Endodermal cell (in vitro differentiated cells): ENCODE measurements around the gene DDR2. TPM values are rescaled to one million over a fixed set of nuclear protein-coding genes. Genes with fewer than 3 reads are reported as not detected.

Experiments used
- DNase-seq: peaks from one replicate; pipeline ENCODE4 v3.0.0-alpha.2; 2017
- H3K27ac ChIP-seq: 2 replicates; pipeline ENCODE4 v1.5.1; 2013; ENCODE audit warnings: mild to moderate bottlenecking, low read depth, low read length, moderate library complexity
- H3K27me3 ChIP-seq: 2 replicates; pipeline ENCODE4 v1.6.1; 2013; ENCODE audit warnings: mild to moderate bottlenecking, low read length, moderate library complexity; ENCODE audit not compliant: insufficient read depth, control insufficient read depth, poor library complexity, severe bottlenecking
- H3K36me3 ChIP-seq: 2 replicates; pipeline ENCODE4 v1.7.0; 2013; ENCODE audit warnings: mild to moderate bottlenecking, low read length, moderate library complexity; ENCODE audit not compliant: control insufficient read depth, insufficient read depth
- H3K4me1 ChIP-seq: one replicate; pipeline ENCODE4 v1.7.0; 2013; ENCODE audit warnings: low read length; ENCODE audit not compliant: control insufficient read depth, insufficient read depth
- H3K4me3 ChIP-seq: 2 replicates; pipeline ENCODE4 v1.5.1; 2013; ENCODE audit warnings: mild to moderate bottlenecking, low read length, moderate library complexity
- H3K9ac ChIP-seq: 2 replicates; pipeline ENCODE4 v1.6.1; 2013; ENCODE audit warnings: mild to moderate bottlenecking, low read length, moderate library complexity; ENCODE audit not compliant: poor library complexity, severe bottlenecking; ENCODE audit errors: extremely low read depth
- H3K9me3 ChIP-seq: 2 replicates; pipeline ENCODE4 v1.6.1; 2013; ENCODE audit warnings: mild to moderate bottlenecking, low read length, moderate library complexity; ENCODE audit not compliant: control insufficient read depth
- H3K27ac Mint-ChIP-seq: 2 replicates; pipeline ENCODE4 v1.8.0; 2020; ENCODE audit warnings: mixed read lengths
- H3K27me3 Mint-ChIP-seq: 2 replicates; pipeline ENCODE4 v1.8.0; 2021; ENCODE audit warnings: mild to moderate bottlenecking, mixed read lengths; ENCODE audit not compliant: insufficient read depth
- H3K36me3 Mint-ChIP-seq: 2 replicates; pipeline ENCODE4 v1.8.0; 2020; ENCODE audit warnings: low read depth, mixed read lengths
- H3K4me1 Mint-ChIP-seq: 2 replicates; pipeline ENCODE4 v1.8.0; 2020; ENCODE audit warnings: mixed read lengths
- H3K4me3 Mint-ChIP-seq: 2 replicates; pipeline ENCODE4 v1.8.0; 2020; ENCODE audit warnings: mild to moderate bottlenecking, moderate library complexity, mixed read lengths
- H3K9me3 Mint-ChIP-seq: 2 replicates; pipeline ENCODE4 v1.8.0; 2020; ENCODE audit warnings: mild to moderate bottlenecking, mixed read lengths
- CTCF ChIP-seq: fragments of 200-600 bp; sonication (generic); conservative IDR thresholded peaks from 2 replicates; pipeline ENCODE4 v1.5.0; 2021; ENCODE audit warnings: antibody characterized with exemption, mild to moderate bottlenecking
- WGBS, 2 experiments: methylation state at CpG; one replicate each; pipeline versions ENCODE4 v1.1.5 to v1.1.7; 2013; ENCODE audit warnings: missing lambda C conversion rate in 2 of 2, mixed read lengths in 1 of 2; ENCODE audit not compliant: insufficient coverage in 1 of 2, insufficient read length in 1 of 2; 5-methylcytosine and 5-hydroxymethylcytosine counted together
- total RNA-seq, 2 donors: library from RNA; stranded (reverse); fragmentation: NEBNext Ultra II Directional in 1 of 2; extraction: Animal tissue kit (Norgen Biotek cat#: 25700) in 1 of 2; gene quantifications; 2 replicates in 1 of 2; 3 replicates in 1 of 2; pipeline ENCODE4 v1.2.1, GENCODE V29; 2021

DDR2 gene
- total RNA-seq, 2 donors from 2014 or later = 0.26 to 0.55 TPM

- Histone ChIP-seq H3K4me1 (peaks cover 6% of the 10 kb centered on the region), H3K36me3 (no peaks in the 10 kb centered on the region), H3K27me3 (peaks cover 12% of the 10 kb centered on the region), H3K9me3 (no peaks in the 10 kb centered on the region), H3K27ac (no peak overlapping the region), H3K4me3 (no peak overlapping the region), H3K9ac (no peak overlapping the region)
- H3K27me3 Mint-ChIP-seq = peaks cover 24% of the 10 kb centered on the region
- TF ChIP-seq CTCF = no peak
- no peaks in the 10 kb centered on the region for H3K9me3 Mint-ChIP-seq
- WGBS, 2 experiments = 92 to 100% methylated on average over 1 of the region's 1 CpG
- H3K4me3 Mint-ChIP-seq = no peak overlapping the region
- peaks cover 15% of the 10 kb centered on the region for H3K4me1 Mint-ChIP-seq
- H3K27ac Mint-ChIP-seq = no peak overlapping the region
- no peak for DNase-seq
- H3K36me3 Mint-ChIP-seq = no peaks in the 10 kb centered on the region
These were observed 197.0 kb downstream of the DDR2 start for GRCh38 chr1:162829268-162829667.

- Histone ChIP-seq H3K9ac (no peak overlapping the region), H3K27me3 (peaks cover 12% of the 10 kb centered on the region), H3K9me3 (no peaks in the 10 kb centered on the region), H3K4me1 (peaks cover 4% of the 10 kb centered on the region), H3K36me3 (no peaks in the 10 kb centered on the region), H3K27ac (no peak overlapping the region), H3K4me3 (no peak overlapping the region)
- H3K27ac Mint-ChIP-seq = no peak overlapping the region
- WGBS, 2 experiments = 57 to 82% methylated on average over 1 to 3 of the region's 3 CpGs
- H3K4me1 Mint-ChIP-seq = peaks cover 15% of the 10 kb centered on the region
- peaks cover 26% of the 10 kb centered on the region for H3K27me3 Mint-ChIP-seq
- no peaks in the 10 kb centered on the region for H3K36me3 Mint-ChIP-seq
- H3K9me3 Mint-ChIP-seq = no peaks in the 10 kb centered on the region
- TF ChIP-seq CTCF = no peak
- no peak overlapping the region for H3K4me3 Mint-ChIP-seq
- no peak for DNase-seq
These were observed 200.2 kb downstream of the DDR2 start for GRCh38 chr1:162832470-162832869.

GRCh38 chr1:162835157-162835899 is 203.1 kb downstream of the DDR2 start:
- peaks cover 18% of the 10 kb centered on the region for H3K9me3 Mint-ChIP-seq
- 76 to 93% methylated on average over 2 to 3 of the region's 3 CpGs for WGBS, 2 experiments
- no peaks in the 10 kb centered on the region for H3K36me3 Mint-ChIP-seq
- no peaks in the 10 kb centered on the region for H3K36me3 ChIP-seq
- TF ChIP-seq CTCF = no peak
- no peak overlapping the region for H3K27ac ChIP-seq
- H3K4me1 Mint-ChIP-seq = peaks cover 15% of the 10 kb centered on the region
- DNase-seq = no peak
- no peaks in the 10 kb centered on the region for H3K27me3 ChIP-seq
- H3K27me3 Mint-ChIP-seq = peaks cover 5% of the 10 kb centered on the region
- no peak overlapping the region for H3K4me3 Mint-ChIP-seq
- no peak overlapping the region for H3K9ac ChIP-seq
- no peak overlapping the region for H3K27ac Mint-ChIP-seq
- H3K4me3 ChIP-seq = no peak overlapping the region
- peaks cover 16% of the 10 kb centered on the region for H3K9me3 ChIP-seq
- H3K4me1 ChIP-seq = peaks cover 4% of the 10 kb centered on the region

Other genes with a start within 250 kb of the DDR2 start
- not detected for gene SH2D1B, start 220.3 kb upstream of the DDR2 start, total RNA-seq
- 10 to 100 TPM; 19.2 to 26.0 TPM for gene UHMK1, start 134.6 kb upstream of the DDR2 start, total RNA-seq
- 10 to 100 TPM; 36.4 to 39.4 TPM for gene UAP1, start 70.7 kb upstream of the DDR2 start, total RNA-seq
- gene HSD17B7, start 158.2 kb downstream of the DDR2 start, total RNA-seq = 10 to 100 TPM; 30.0 to 33.2 TPM
- not detected for gene CCDC190, start 228.7 kb downstream of the DDR2 start, total RNA-seq